Heart left ventricle (tissue), 16 donors: Measurements from ENCODE around the gene TACR2. TPM values are rescaled to one million over a fixed set of nuclear protein-coding genes. Genes with fewer than 3 reads are reported as not detected.

Source experiments
- ATAC-seq, 4 donors: fragments of 200-7000 bp; cut with Tn5 transposase; one replicate each; pipeline ENCODE4 v1.9.1; 2020 to 2022; ENCODE audit warnings: moderate library complexity in 4 of 4, mild to moderate bottlenecking in 3 of 4, moderate number of reproducible peaks in 1 of 4
- DNase-seq, 5 donors: peaks; one replicate each; pipeline ENCODE4 v3.0.0-alpha.2; 2020
- H3K27ac ChIP-seq, 12 donors: fragments of 200-600 bp; sonication (generic) in 4 of 12; one replicate each; pipeline versions ENCODE4 v1.5.0 to v1.8.0; 2016 to 2022; ENCODE audit warnings: mild to moderate bottlenecking in 2 of 12
- H3K27me3 ChIP-seq, 9 donors: fragments of 200-600 bp; sonication (generic) in 2 of 9; one replicate each; pipeline versions ENCODE4 v1.5.1 to v1.8.0; 2016 to 2022; ENCODE audit warnings: mild to moderate bottlenecking in 3 of 9
- H3K36me3 ChIP-seq, 9 donors: fragments of 200-600 bp; sonication (generic) in 2 of 9; one replicate each; pipeline versions ENCODE4 v1.5.0 to v1.8.0; 2018 to 2022; ENCODE audit warnings: mild to moderate bottlenecking in 2 of 9
- H3K4me1 ChIP-seq, 12 donors: fragments of 200-600 bp; sonication (generic) in 4 of 12; one replicate each; pipeline versions ENCODE4 v1.5.0 to v1.8.0; 2016 to 2022; ENCODE audit warnings: mild to moderate bottlenecking in 3 of 12
- H3K4me3 ChIP-seq, 12 donors: fragments of 200-600 bp; sonication (generic) in 4 of 12; one replicate each; pipeline versions ENCODE4 v1.5.0 to v1.8.0; 2017 to 2022; ENCODE audit warnings: mild to moderate bottlenecking in 9 of 12, moderate library complexity in 4 of 12
- H3K9me3 ChIP-seq, 12 donors: fragments of 200-600 bp; sonication (generic) in 4 of 12; one replicate each; pipeline versions ENCODE4 v1.5.0 to v1.8.0; 2016 to 2022; ENCODE audit warnings: mild to moderate bottlenecking in 1 of 12
- POLR2A ChIP-seq, 2 donors: fragments of 450-650 bp; IDR thresholded peaks; one replicate each; pipeline ENCODE4 v1.6.1; 2017; ENCODE audit warnings: antibody characterized with exemption in 2 of 2, mild to moderate bottlenecking in 2 of 2, moderate library complexity in 2 of 2
- WGBS, 4 donors: extraction: QIAGEN DNeasy Blood & Tissue Kit in 2 of 4; methylation state at CpG; one replicate each; pipeline versions ENCODE4 v1.1.5 to v1.1.7; 2013 to 2018; 5-methylcytosine and 5-hydroxymethylcytosine counted together
- intact Hi-C, 10 donors: fragments of 100-400 bp; cut with DNase I; formaldehyde crosslinking; loops; one replicate each; pipeline versions ENCODE4 v1.11.1 to v1.14.2; 2022
- polyA plus RNA-seq, 2 donors: library from polyadenylated mRNA; stranded (reverse); fragments of 200-250 nt; gene quantifications; one replicate each; pipeline ENCODE4 v1.2.3, GENCODE V29; 2013
- total RNA-seq, 9 donors: library from RNA; depleted of rRNA in 2 of 9; stranded (reverse); fragments of >200 nt in 2 of 9; fragmentation: NEBNext Ultra II Directional in 3 of 9; extraction: Animal tissue kit (Norgen Biotek cat#: 25700) in 3 of 9; gene quantifications; one replicate each; pipeline versions ENCODE4 v1.1.0 to v1.2.4, GENCODE V29; 2016 to 2023
- TF ChIP-seq, protein P1 (sequence below), 12 donors: fragments of 200-600 bp; sonication (generic) in 4 of 12; IDR thresholded peaks; one replicate each; pipeline versions ENCODE4 v1.5.0 to v1.8.0; 2018 to 2022; ENCODE audit warnings: antibody characterized with exemption in 12 of 12, mild to moderate bottlenecking in 5 of 12
- donor health status: ischemic (EF 13 %, LVEDD 7.1; RV severe dilation, severe dysfunction).
- donor health status: healthy with polysubstance abuse.
- donor health status: DM: no; HTN: yes; CAD: no.
- donor health status: DM: no; HTN: no; CAD: no.
- donor health status: ischemic (EF 25% LVEDD 6.9; RV normal size, moderate dysfunction).
- donor health status: ischemic (EF 25% LVEDD 5.7; RV mildly dilated, moderate dysfunction).
- donor health status: healthy.
- donor health status: DM: yes; HTN: yes; CAD: no.
- donor health status: ischemic (EF 35%, LVEDD 5.7; RV mildly dilated, moderate dysfunction).
- donor health status: nonischemic (EF 11% LVEDD 7.7; RV severe dilation, severe dysfunction).
- donor health status: DM: yes; HTN: yes; CAD: no.
- donor health status: PGD.
- donor health status: ischemic (EF 29% LVEDD 5.4; RV normal size, mild dysfunction).
- donor health status: nonischemic (EF 23%, LVEDD 6.1; RV moderate dilation, normal function).

The TACR2 gene
- total and polyA plus RNA-seq, 11 donors, result 0.11 to 0.39 (median 0.23) TPM; not detected in 5

DNA sequence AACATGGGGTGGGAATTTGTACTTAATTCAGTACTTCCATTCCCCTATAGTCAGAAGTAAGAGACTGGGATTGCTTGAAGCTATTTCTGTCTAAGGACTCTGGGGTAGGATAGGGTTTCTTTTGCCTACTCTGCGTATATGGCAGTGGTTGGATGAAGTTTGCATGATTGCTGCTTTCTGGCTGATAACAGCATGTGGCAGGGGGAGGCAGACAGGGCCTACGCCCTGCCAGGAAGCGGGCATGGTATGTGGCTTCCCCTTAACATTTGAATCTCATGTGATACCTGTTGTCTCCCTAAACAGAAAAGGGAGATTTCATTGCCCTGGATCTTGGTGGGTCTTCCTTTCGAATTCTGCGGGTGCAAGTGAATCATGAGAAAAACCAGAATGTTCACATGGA, 57.1 kb downstream of the TACR2 start:
- WGBS, 4 donors, result 61 to 81% (median 80%) methylated on average over 5 of the region's 5 CpGs
- H3K4me1 ChIP-seq, result peaks cover 17 to 68% (median 56%) of the 10 kb centered on the region in 12 donors
- TF ChIP-seq, protein P1, sequence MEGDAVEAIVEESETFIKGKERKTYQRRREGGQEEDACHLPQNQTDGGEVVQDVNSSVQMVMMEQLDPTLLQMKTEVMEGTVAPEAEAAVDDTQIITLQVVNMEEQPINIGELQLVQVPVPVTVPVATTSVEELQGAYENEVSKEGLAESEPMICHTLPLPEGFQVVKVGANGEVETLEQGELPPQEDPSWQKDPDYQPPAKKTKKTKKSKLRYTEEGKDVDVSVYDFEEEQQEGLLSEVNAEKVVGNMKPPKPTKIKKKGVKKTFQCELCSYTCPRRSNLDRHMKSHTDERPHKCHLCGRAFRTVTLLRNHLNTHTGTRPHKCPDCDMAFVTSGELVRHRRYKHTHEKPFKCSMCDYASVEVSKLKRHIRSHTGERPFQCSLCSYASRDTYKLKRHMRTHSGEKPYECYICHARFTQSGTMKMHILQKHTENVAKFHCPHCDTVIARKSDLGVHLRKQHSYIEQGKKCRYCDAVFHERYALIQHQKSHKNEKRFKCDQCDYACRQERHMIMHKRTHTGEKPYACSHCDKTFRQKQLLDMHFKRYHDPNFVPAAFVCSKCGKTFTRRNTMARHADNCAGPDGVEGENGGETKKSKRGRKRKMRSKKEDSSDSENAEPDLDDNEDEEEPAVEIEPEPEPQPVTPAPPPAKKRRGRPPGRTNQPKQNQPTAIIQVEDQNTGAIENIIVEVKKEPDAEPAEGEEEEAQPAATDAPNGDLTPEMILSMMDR (IDR thresholded peaks at IDR 0.05), result no peak
- no peak for TF ChIP-seq POLR2A (IDR thresholded peaks at IDR 0.05)
- ATAC-seq (no peak), DNase-seq (peak in 1 of 5 donors; percentile 17)
- H3K9me3 ChIP-seq, result no peaks in the 10 kb centered on the region
- H3K4me3 ChIP-seq, result no peak overlapping the region
- no peaks in the 10 kb centered on the region for H3K27me3 ChIP-seq
- peaks cover 0 to 42% (median under 1%) of the 10 kb centered on the region in 9 donors for H3K36me3 ChIP-seq
- intact Hi-C loops, result loop anchor here in 1 of 10 donors (5.0 kb wide), 1 partner anchor 37 kb away; no protein-coding TSS in a partner anchor
- H3K27ac ChIP-seq, result peak overlapping the region in 5 of 12 donors; percentile 11 to 74 (median 57)

DNA sequence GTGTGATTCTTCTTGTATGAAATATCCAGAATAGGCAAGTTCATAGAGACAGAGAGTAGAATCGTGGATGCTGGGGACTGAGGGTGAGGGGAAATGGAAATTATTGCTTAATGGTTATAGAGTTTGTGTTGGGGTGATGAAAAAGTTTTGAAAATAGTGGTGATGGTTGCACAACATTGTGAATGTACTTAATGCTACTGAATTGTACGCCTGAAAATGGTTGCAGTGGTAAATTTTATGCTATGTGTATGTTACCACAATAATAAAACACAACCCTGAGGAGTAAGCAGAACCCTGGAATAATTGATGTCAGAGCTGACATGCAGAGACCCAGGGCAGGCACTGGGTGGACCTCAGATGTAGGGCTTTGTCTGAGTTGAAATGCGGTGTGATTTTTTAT, 57.6 kb downstream of the TACR2 start:
- 80 to 90% (median 86%) methylated on average over 3 of the region's 3 CpGs for whole genome bisulfite sequencing, 4 donors
- ATAC-seq (no peak), DNase-seq (no peak)
- Histone ChIP-seq H3K27me3 (no peaks in the 10 kb centered on the region), H3K36me3 (peaks cover 0 to 39% (median 0%) of the 10 kb centered on the region in 9 donors), H3K4me1 (peaks cover 17 to 68% (median 54%) of the 10 kb centered on the region in 12 donors), H3K27ac (peak overlapping the region in 4 of 12 donors; percentile 11 to 57 (median 44)), H3K9me3 (no peaks in the 10 kb centered on the region), H3K4me3 (no peak overlapping the region)
- no peak for TF ChIP-seq POLR2A (IDR thresholded peaks at IDR 0.05)
- TF ChIP-seq, protein P1 (IDR thresholded peaks at IDR 0.05), result no peak
- intact Hi-C loops, result loop anchor here in 1 of 10 donors (5.0 kb wide), 1 partner anchor 37 kb away; no protein-coding TSS in a partner anchor

DNA sequence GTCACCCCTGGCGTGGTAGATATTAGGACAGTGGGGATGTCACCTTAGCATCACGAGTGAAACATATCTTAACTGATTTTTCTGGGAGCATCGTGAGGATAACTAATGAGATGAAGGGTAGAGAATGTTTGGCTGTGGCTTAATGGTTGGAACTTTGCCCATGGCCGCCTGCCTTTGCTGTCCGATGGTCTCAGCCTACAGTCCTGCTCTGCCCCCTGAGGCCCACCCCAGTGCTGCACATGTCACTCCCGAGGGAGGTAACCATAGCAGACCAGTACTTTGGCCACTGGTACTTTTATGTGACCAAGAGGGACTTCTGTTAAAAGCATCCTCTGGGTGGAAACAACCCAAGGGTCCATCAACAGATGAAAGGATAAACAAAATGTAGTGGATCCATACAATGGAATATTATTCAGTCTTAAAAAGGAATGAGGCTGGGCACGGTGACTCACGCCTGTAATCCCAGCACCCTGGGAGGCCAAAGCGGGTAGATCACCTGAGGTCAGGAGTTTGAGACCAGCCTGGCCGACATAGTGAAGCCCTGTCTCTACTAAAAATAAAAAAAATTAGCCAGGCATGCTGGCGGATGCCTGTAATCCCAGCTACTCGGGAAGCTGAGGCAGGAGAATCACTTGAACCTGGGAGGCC, 58.4 kb downstream of the TACR2 start:
- DNase-seq, result peak in 1 of 5 donors; percentile 47
- no peaks in the 10 kb centered on the region for H3K9me3 ChIP-seq
- H3K4me1 ChIP-seq, result peaks cover 17 to 60% (median 48%) of the 10 kb centered on the region in 12 donors

DNA sequence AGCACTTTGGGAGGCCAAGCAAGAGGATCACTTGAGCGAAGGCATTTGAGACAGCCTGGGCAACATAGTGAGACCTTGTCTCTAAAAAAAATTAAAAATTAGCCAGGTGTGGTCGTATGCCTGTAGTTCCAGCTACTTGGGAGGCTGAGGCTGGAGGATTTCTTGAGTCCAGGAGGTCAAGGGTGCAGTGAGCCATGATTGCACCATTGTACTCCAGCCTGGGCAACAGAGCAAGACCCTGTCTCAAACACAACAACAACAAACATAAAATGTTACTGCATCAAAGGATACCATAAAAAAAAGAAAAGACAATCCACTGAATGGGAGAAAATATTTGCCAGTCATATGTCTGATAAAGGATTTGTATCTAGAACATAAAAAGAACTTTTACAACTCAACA, 60.5 kb downstream of the TACR2 start:
- Histone ChIP-seq H3K4me3 (no peak overlapping the region), H3K27me3 (no peaks in the 10 kb centered on the region), H3K9me3 (no peaks in the 10 kb centered on the region), H3K4me1 (peaks cover 9 to 54% (median 30%) of the 10 kb centered on the region in 12 donors), H3K36me3 (peaks cover 0 to 17% (median 0%) of the 10 kb centered on the region in 9 donors), H3K27ac (no peak overlapping the region)
- no peak for ATAC-seq
- 96 to 99% (median 97%) methylated on average over 2 of the region's 2 CpGs for WGBS, 4 donors
- TF ChIP-seq POLR2A (IDR thresholded peaks at IDR 0.05), result no peak
- TF ChIP-seq, protein P1 (IDR thresholded peaks at IDR 0.05), result no peak
- DNase-seq, result no peak
- intact Hi-C loops, result loop anchor here in 1 of 10 donors (5.0 kb wide), 1 partner anchor 34 kb away; no protein-coding TSS in a partner anchor

More for the DNA sequence above, 58.4 kb downstream of the TACR2 start:
- ATAC-seq, result no peak
- TF ChIP-seq POLR2A (IDR thresholded peaks at IDR 0.05), result no peak
- TF ChIP-seq, protein P1 (IDR thresholded peaks at IDR 0.05), result peak in 1 of 12 donors; percentile 12
- intact Hi-C loops, result loop anchor here in 1 of 10 donors (5.0 kb wide), 1 partner anchor 36 kb away; no protein-coding TSS in a partner anchor
- WGBS, 4 donors, result 69 to 76% (median 72%) methylated on average over 10 to 12 of the region's 12 CpGs
- H3K27ac ChIP-seq, result peak overlapping the region in 1 of 12 donors; percentile 38
- H3K36me3 ChIP-seq, result peaks cover 0 to 34% (median 0%) of the 10 kb centered on the region in 9 donors
- H3K27me3 ChIP-seq, result no peaks in the 10 kb centered on the region
- H3K4me3 ChIP-seq, result no peak overlapping the region
